RWPE2 (cell line): ENCODE measurements around the gene FCN3.

ENCODE experiments used
- ATAC-seq: fragments of 200-7000 bp; cut with Tn5 transposase; 3 replicates; pipeline ENCODE4 v1.9.1; 2021; ENCODE audit warnings: low read depth
- DNase-seq: peaks from one replicate; pipeline ENCODE4 v3.0.0-alpha.2; 2020; ENCODE audit warnings: low spot score
- H3K27ac ChIP-seq: fragments of 450-650 bp; 2 replicates; pipeline ENCODE4 v1.5.1; 2017; ENCODE audit warnings: mild to moderate bottlenecking; ENCODE audit not compliant: poor library complexity, severe bottlenecking
- H3K27me3 ChIP-seq: fragments of 250-450 bp; sonication (Bioruptor Pico); 2 replicates; pipeline ENCODE4 v1.5.1; 2021; ENCODE audit warnings: mild to moderate bottlenecking, moderate library complexity; ENCODE audit not compliant: insufficient read depth, poor library complexity, severe bottlenecking
- H3K36me3 ChIP-seq: fragments of 250-450 bp; sonication (Bioruptor Pico); 2 replicates; pipeline ENCODE4 v1.5.1; 2020; ENCODE audit warnings: low read depth, mild to moderate bottlenecking, moderate library complexity
- H3K4me1 ChIP-seq: fragments of 250-450 bp; sonication (Bioruptor Pico); 2 replicates; pipeline ENCODE4 v1.5.1; 2021; ENCODE audit warnings: mild to moderate bottlenecking, moderate library complexity; ENCODE audit not compliant: insufficient read depth, poor library complexity, severe bottlenecking
- H3K4me3 ChIP-seq: fragments of 250-450 bp; sonication (Bioruptor Pico); 2 replicates; pipeline ENCODE4 v1.5.1; 2021; ENCODE audit warnings: mild to moderate bottlenecking, moderate library complexity; ENCODE audit not compliant: severe bottlenecking
- H3K9me3 ChIP-seq: fragments of 250-450 bp; sonication (Bioruptor Pico); 2 replicates; pipeline ENCODE4 v1.5.1; 2021; ENCODE audit warnings: mild to moderate bottlenecking, moderate library complexity; ENCODE audit not compliant: severe bottlenecking
- TF ChIP-seq, protein P1 (sequence below): fragments of 450-650 bp; IDR thresholded peaks from one replicate; pipeline ENCODE4 v1.5.1; 2017; ENCODE audit warnings: mild to moderate bottlenecking, moderate library complexity; ENCODE audit not compliant: poor library complexity, severe bottlenecking

The FCN3 gene

GRCh38 chr1:27349784-27350662 is 24.6 kb downstream of the FCN3 start:
- TF ChIP-seq, protein P1, sequence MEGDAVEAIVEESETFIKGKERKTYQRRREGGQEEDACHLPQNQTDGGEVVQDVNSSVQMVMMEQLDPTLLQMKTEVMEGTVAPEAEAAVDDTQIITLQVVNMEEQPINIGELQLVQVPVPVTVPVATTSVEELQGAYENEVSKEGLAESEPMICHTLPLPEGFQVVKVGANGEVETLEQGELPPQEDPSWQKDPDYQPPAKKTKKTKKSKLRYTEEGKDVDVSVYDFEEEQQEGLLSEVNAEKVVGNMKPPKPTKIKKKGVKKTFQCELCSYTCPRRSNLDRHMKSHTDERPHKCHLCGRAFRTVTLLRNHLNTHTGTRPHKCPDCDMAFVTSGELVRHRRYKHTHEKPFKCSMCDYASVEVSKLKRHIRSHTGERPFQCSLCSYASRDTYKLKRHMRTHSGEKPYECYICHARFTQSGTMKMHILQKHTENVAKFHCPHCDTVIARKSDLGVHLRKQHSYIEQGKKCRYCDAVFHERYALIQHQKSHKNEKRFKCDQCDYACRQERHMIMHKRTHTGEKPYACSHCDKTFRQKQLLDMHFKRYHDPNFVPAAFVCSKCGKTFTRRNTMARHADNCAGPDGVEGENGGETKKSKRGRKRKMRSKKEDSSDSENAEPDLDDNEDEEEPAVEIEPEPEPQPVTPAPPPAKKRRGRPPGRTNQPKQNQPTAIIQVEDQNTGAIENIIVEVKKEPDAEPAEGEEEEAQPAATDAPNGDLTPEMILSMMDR, result no peak
- H3K27me3 ChIP-seq, result no peaks in the 10 kb centered on the region
- H3K4me3 ChIP-seq, result no peak overlapping the region
- H3K27ac ChIP-seq, result no peak overlapping the region
- no peaks in the 10 kb centered on the region for H3K9me3 ChIP-seq
- ATAC-seq, result no peak
- peaks cover 15% of the 10 kb centered on the region for H3K4me1 ChIP-seq
- no peak for DNase-seq
- peaks cover 38% of the 10 kb centered on the region for H3K36me3 ChIP-seq

- no peaks in the 10 kb centered on the region for H3K9me3 ChIP-seq
- DNase-seq, result no peak
- H3K4me1 ChIP-seq, result peaks cover 15% of the 10 kb centered on the region
- peak; percentile 57 for ATAC-seq
- peaks cover 32% of the 10 kb centered on the region for H3K36me3 ChIP-seq
- no peak overlapping the region for H3K4me3 ChIP-seq
- H3K27me3 ChIP-seq, result no peaks in the 10 kb centered on the region
- no peak overlapping the region for H3K27ac ChIP-seq
- TF ChIP-seq, protein P1, result no peak
These were observed 25.5 kb downstream of the FCN3 start for GRCh38 chr1:27348861-27349783.

DNA sequence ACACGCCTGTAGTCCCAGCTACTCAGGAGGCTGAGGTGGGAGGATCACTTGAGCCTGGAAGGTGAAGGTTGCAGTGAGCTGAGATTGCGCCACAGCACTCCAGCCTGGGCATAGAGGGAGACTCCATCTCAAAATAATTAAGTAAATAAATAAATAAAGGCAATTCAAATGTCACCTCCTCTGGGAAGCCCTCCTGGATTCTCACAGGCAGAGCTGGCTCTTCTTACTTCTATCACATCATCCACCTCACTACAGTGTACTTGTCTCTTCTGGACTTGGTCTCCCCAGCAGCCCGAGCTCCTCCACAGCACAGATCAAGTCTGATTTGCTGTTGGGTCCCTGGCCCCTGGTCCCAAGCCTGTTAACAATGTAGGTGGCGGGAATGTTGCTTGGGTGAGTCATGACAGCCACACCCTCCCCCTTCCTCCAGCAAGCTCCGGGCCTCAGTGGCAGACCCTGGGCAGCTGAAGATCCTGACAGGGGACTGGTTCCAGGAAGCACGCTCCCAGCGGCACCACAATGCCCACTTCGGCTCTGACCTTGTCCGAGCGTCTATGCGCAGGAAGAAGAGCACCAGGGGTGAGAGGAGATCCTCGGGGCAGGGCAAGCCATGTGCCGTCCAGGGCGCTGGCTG is 27.5 kb downstream of the FCN3 start:
- no peaks in the 10 kb centered on the region for H3K27me3 ChIP-seq
- H3K36me3 ChIP-seq, result peaks cover 18% of the 10 kb centered on the region
- ATAC-seq, result no peak
- H3K9me3 ChIP-seq, result no peaks in the 10 kb centered on the region
- H3K4me1 ChIP-seq, result peaks cover 21% of the 10 kb centered on the region
- no peak overlapping the region for H3K4me3 ChIP-seq
- TF ChIP-seq, protein P1, result no peak
- no peak overlapping the region for H3K27ac ChIP-seq
- no peak for DNase-seq

GRCh38 chr1:27346357-27346756 is 28.3 kb downstream of the FCN3 start:
- TF ChIP-seq, protein P1, result no peak
- Histone ChIP-seq H3K4me3 (no peak overlapping the region), H3K4me1 (peaks cover 25% of the 10 kb centered on the region), H3K27me3 (no peaks in the 10 kb centered on the region), H3K36me3 (peaks cover 18% of the 10 kb centered on the region), H3K9me3 (no peaks in the 10 kb centered on the region), H3K27ac (no peak overlapping the region)
- ATAC-seq (no peak), DNase-seq (no peak)
